SK-N-MC (cell line): ENCODE results near the gene ASTN2.

Experiments used
- DNase-seq: peaks from one replicate; pipeline ENCODE4 v3.0.0-alpha.2; 2011; ENCODE audit warnings: low read depth, low spot score
- H3K27ac ChIP-seq: fragments of 200-600 bp; sonication (generic); 2 replicates; pipeline ENCODE4 v1.5.1; 2016; ENCODE audit warnings: mixed run types
- H3K36me3 ChIP-seq: fragments of 200-600 bp; sonication (generic); 2 replicates; pipeline ENCODE4 v1.6.1; 2017; ENCODE audit warnings: antibody characterized with exemption, low read length, mixed read lengths; ENCODE audit not compliant: insufficient read depth
- H3K4me3 ChIP-seq: fragments of 200-600 bp; sonication (generic); 2 replicates; pipeline ENCODE4 v1.5.1; 2016
- H3K9ac ChIP-seq: fragments of 200-600 bp; sonication (generic); 2 replicates; pipeline ENCODE4 v1.8.0; 2017; ENCODE audit warnings: mixed run types, mixed read lengths; ENCODE audit not compliant: insufficient read length
- H3K9me3 ChIP-seq: fragments of 200-600 bp; sonication (generic); 2 replicates; pipeline ENCODE4 v1.6.1; 2017; ENCODE audit warnings: low read depth, mild to moderate bottlenecking, antibody characterized with exemption, low read length, moderate library complexity, mixed read lengths
- EZH2 ChIP-seq: fragments of 200-600 bp; sonication (generic); IDR thresholded peaks from one replicate; pipeline ENCODE4 v1.6.1; 2017; ENCODE audit warnings: antibody characterized with exemption
- FOXP2 ChIP-seq: optimal IDR thresholded peaks from 2 replicates; pipeline ENCODE3; 2011; ENCODE audit warnings: mild to moderate bottlenecking, moderate library complexity; ENCODE audit not compliant: insufficient read depth; ENCODE audit errors: extremely low read length, control extremely low read depth
- POLR2AphosphoS5 ChIP-seq: IDR thresholded peaks from 2 replicates; pipeline ENCODE4 v1.6.1; 2012; ENCODE audit warnings: mild to moderate bottlenecking, low read depth, low read length, borderline replicate concordance

ASTN2 gene

DNA sequence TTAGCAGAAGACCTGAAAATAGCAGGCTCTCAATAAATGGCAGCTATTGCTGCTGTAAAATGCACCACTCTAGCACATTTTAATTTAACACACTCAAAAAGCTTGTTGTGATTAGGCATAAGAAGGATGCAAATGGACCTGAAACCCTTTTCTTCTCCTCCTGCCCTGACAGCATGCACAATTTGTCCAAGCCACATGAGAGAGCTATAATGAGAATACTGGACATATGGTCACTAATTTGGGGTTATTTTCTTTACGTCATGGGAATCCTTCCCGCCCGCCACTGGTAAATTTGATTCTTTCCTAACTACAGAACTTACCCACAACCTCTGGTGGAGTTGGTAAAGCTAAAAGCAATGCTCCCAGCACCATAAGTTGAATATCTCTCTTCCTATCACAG lies 665.7 kb downstream of the ASTN2 start:
- no peaks in the 10 kb centered on the region for H3K9me3 ChIP-seq
- DNase-seq: no peak

DNA sequence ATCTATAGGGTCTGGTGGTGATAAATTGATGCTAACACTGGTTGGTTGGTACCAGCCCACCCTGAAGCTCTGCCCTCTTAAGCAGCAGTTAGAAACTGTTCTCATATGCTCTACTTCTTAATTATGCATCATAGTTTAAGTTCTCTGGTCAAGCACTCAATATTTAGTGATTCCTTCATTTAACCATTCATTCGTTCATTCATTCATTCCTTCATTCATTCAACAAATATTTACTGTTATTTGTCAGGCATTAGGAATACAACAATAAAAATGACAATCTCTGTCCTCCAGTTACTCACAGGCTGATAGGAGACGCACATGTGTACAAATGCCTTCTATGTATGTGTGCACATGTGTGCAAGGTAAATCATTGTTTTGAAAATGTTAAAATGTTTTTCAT lies 673.1 kb downstream of the ASTN2 start:
- H3K27ac ChIP-seq: no peak overlapping the region
- H3K4me3 ChIP-seq: no peak overlapping the region
- no peaks in the 10 kb centered on the region for H3K9me3 ChIP-seq
- no peak for TF ChIP-seq FOXP2
- TF ChIP-seq EZH2: no peak
- TF ChIP-seq POLR2AphosphoS5: no peak
- no peaks in the 10 kb centered on the region for H3K36me3 ChIP-seq
- H3K9ac ChIP-seq: no peak overlapping the region
- no peak for DNase-seq

More for the DNA sequence above, 665.7 kb downstream of the ASTN2 start:
- Histone ChIP-seq H3K36me3 (no peaks in the 10 kb centered on the region), H3K9ac (no peak overlapping the region), H3K4me3 (no peak overlapping the region), H3K27ac (no peak overlapping the region)
- TF ChIP-seq POLR2AphosphoS5 (no peak), FOXP2 (no peak), EZH2 (no peak)

DNA sequence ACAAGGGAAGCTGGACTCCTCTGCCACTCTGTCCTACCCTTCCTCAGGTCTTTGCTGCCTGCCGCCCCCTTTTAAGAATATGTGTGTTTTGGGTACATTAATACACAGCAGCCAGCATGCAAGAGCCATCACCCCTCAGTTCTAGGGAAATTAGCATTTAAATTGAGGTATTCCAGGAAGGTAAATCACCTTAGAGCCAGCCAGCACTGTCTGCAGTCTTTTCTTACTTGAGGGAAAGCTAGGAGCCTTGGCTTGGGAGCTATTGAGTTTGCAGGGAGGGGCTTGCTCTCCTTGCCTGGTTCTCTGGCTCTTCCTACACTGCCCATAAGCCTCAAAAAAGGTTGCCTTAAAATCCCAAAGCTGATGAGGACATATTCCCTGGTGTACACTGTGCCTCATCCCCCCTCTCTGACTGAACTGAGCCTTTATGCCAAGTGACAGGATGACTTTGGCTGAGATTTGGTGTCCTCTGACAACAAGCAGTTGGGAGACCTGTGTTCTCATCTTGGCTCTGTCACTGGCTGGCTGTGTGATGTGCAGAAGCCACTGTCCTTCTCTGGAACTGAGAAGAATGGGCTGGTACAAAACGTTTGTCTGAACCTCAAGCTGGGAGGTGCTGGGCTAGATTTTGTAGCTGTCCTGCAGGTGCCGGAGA lies 673.6 kb downstream of the ASTN2 start:
- no peak overlapping the region for H3K9ac ChIP-seq
- no peak for DNase-seq
- TF ChIP-seq EZH2: no peak
- TF ChIP-seq POLR2AphosphoS5: no peak
- no peak for TF ChIP-seq FOXP2

DNA sequence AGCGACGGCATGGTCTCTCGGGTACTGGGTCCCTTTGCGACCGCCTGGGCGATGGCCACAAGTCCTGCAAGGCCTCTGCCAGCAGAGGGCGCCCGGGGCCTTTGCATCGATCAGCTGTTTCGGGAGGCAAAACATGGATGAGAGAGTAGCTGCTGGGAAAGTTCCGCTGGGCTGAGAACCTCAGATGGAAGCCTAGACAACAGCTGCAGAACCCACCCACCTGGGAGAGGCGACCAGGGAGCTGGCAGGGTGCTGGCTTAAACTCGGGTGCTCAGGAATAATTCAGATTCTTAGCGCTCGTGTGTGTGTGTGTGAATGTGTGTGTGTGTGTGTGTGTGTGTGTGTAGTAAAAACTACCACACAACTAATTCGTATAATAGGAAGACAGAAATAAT lies 677.7 kb downstream of the ASTN2 start:
- Histone ChIP-seq H3K4me3 (peak overlapping the region; percentile 47), H3K27ac (no peak overlapping the region), H3K9me3 (no peaks in the 10 kb centered on the region), H3K9ac (no peak overlapping the region), H3K36me3 (no peaks in the 10 kb centered on the region)
- DNase-seq: peak; percentile 18
- TF ChIP-seq POLR2AphosphoS5 (no peak), FOXP2 (no peak), EZH2 (no peak)

More for the DNA sequence above, 673.6 kb downstream of the ASTN2 start:
- no peaks in the 10 kb centered on the region for H3K36me3 ChIP-seq
- no peak overlapping the region for H3K4me3 ChIP-seq
- H3K9me3 ChIP-seq: no peaks in the 10 kb centered on the region
- no peak overlapping the region for H3K27ac ChIP-seq

DNA sequence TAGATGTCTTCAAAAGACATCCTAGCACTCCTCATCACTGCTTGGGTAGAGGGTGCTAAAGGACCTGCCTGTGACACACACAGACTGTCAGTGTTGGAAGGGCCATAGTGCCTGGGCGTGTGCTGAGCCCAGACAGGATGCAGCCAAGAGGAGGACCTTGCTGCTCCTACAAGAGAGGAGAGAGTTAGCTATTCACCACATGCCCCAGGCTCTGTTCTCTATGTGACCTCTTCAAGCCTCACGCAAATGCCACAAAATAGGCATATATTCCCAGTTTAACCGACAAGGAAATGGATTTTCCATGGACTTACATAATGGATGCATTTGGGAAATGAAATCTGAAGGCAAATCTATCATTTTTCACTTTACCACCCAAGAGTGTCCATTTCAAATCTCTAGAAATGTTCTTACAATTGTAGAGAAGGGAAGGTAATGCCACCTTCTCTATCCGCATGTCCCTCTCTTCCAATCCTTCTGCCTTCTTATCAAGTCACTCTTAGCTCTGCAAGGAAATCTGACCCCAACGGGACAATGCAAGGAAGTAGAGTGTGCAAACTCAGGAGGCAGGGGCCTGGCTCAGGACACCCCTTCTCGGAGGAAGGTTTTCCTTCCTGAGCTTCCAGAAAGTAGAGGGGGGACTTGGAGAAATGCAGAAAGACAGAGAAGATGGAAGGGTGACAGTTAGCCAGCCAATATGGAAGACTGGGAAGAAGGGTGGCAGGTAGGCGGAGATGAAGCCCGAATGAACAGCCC lies 678.3 kb downstream of the ASTN2 start:
- Histone ChIP-seq H3K4me3 (peak overlapping the region; percentile 47), H3K9ac (no peak overlapping the region), H3K9me3 (no peaks in the 10 kb centered on the region), H3K36me3 (no peaks in the 10 kb centered on the region), H3K27ac (no peak overlapping the region)
- TF ChIP-seq EZH2 (no peak), FOXP2 (no peak), POLR2AphosphoS5 (no peak)
- DNase-seq: no peak

DNA sequence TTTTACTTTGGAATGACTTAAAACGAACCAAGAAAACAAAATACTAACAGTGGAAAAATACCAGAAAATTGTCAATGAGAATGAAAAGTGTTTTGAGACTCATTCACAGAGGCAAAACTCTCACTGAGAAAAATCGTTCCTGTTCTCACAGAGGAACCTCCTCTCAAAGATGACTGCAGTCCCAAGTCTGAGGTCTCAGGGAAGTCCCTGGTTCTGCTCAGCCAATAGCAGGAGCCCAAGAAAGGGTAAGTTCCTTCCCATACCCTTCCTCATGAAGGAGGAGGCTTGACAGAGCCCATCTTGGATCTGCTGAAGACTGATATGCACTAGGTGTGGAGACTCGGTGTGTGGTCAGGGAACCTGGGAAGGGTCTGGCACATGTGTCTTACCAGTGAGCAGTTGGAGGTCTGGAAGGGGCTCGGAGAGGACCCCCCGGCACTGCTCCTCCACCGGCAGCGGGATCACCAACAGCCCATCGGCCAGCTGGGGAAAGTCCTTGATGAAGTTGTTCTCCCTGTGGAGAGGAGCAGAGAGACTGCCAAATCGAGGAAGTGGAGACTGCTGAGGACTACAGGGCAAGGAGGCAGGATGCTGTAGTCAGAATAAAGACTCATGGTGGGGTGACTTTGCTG lies 681.7 kb downstream of the ASTN2 start:
- no peaks in the 10 kb centered on the region for H3K36me3 ChIP-seq
- TF ChIP-seq POLR2AphosphoS5 (no peak), FOXP2 (no peak), EZH2 (no peak)
- no peak overlapping the region for H3K4me3 ChIP-seq
- no peak overlapping the region for H3K9ac ChIP-seq
- no peaks in the 10 kb centered on the region for H3K9me3 ChIP-seq
- H3K27ac ChIP-seq: no peak overlapping the region
- no peak for DNase-seq

DNA sequence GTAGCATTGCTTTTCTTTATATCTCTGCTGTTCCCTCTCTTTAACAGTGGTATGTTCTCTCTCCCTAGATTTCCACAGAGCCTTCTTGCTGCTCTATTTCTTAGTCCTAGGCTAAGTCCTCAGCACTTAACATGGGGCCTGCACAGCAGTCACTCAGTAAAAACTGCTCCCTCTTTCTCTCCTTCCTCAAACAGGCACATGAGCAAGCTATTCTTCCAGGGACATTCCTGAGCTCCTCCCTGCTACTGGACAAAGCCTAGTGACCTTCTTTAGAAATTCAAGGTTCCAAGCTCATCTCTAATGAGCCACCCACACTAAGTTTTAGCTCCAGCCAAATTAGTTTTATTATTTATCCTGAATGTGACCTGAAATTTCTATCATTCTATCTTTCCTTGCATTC lies 688.3 kb downstream of the ASTN2 start:
- no peak for TF ChIP-seq EZH2
- TF ChIP-seq FOXP2: no peak
- TF ChIP-seq POLR2AphosphoS5: no peak
- Histone ChIP-seq H3K9ac (no peak overlapping the region), H3K9me3 (no peaks in the 10 kb centered on the region), H3K36me3 (no peaks in the 10 kb centered on the region), H3K27ac (no peak overlapping the region), H3K4me3 (no peak overlapping the region)
- DNase-seq: no peak

DNA sequence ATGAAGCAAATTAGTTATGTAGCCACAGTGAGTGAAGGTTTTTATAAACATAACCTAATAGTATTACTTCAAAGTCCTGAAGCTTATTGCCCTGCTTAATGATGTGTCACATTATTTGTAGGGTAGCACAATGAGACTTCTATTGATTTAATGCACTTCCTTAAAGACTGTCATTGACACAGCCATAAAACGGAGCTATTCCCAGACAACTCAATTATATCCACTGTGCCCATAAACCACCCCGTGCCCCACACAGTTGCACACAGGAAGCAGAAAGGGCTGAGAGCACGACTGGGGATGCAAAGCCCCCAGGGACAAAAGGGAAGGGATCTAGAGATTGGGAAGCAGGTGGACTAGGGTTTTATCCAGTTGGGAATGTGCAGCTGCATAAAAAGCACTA lies 690.7 kb downstream of the ASTN2 start:
- H3K36me3 ChIP-seq: no peaks in the 10 kb centered on the region
- no peaks in the 10 kb centered on the region for H3K9me3 ChIP-seq
- TF ChIP-seq EZH2 (no peak), FOXP2 (no peak), POLR2AphosphoS5 (no peak)
- no peak overlapping the region for H3K9ac ChIP-seq
- no peak overlapping the region for H3K4me3 ChIP-seq
- no peak for DNase-seq
- no peak overlapping the region for H3K27ac ChIP-seq

DNA sequence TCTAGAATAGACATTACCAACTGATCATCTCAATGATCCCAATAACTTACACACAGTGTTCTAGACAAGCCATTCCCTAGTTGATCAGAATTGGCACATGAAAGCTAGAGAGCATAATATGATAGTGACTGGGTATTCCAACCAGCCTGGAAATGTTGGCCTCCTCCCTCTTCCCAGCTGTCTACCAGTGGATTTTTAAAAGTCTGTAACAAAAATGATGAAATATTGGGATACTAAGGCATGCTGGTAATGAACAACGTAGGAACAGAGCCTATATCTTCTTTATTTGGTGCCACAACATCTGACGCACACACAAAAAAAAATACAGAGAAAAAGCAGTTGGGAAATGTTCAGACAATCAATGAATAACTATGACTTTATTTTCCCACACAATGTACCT lies 692.9 kb downstream of the ASTN2 start:
- no peak for TF ChIP-seq POLR2AphosphoS5
- TF ChIP-seq FOXP2: no peak
- no peak for TF ChIP-seq EZH2
- no peak overlapping the region for H3K4me3 ChIP-seq
- H3K27ac ChIP-seq: no peak overlapping the region
- no peak overlapping the region for H3K9ac ChIP-seq
- no peaks in the 10 kb centered on the region for H3K36me3 ChIP-seq
- DNase-seq: no peak
- no peaks in the 10 kb centered on the region for H3K9me3 ChIP-seq
